ENCODE measurements around the gene MLLT3. TPM values are rescaled to one million over a fixed set of nuclear protein-coding genes. Genes with fewer than 3 reads are reported as not detected.

MLLT3 gene
- total RNA-seq, 4 donors from 2014 or later = 10.2 to 15.3 (median 14.5) TPM

- H3K27me3 ChIP-seq = no peaks in the 10 kb centered on the region
- WGBS, 2 donors = 100% methylated on average over 1 of the region's 1 CpG
- DNase-seq (ENCODE audit: low spot score in 2 of 2) = no peak
- no peaks in the 10 kb centered on the region for H3K9me3 ChIP-seq
- H3K36me3 ChIP-seq = no peaks in the 10 kb centered on the region
- H3K27ac ChIP-seq = no peak overlapping the region
- TF ChIP-seq CTCF (IDR thresholded peaks at IDR 0.05) (no peak), POLR2A (IDR thresholded peaks at IDR 0.05) (no peak), EP300 (IDR thresholded peaks at IDR 0.05) (no peak)
- H3K4me3 ChIP-seq = no peak overlapping the region
- H3K4me1 ChIP-seq = peaks cover 0 to 49% (median 6%) of the 10 kb centered on the region in 4 donors
Observed at GRCh38 chr9:20557285-20557684, 65.0 kb downstream of the MLLT3 start.

- Histone ChIP-seq H3K36me3 (no peaks in the 10 kb centered on the region), H3K4me3 (no peak overlapping the region), H3K4me1 (peaks cover 0 to 30% (median 4%) of the 10 kb centered on the region in 4 donors), H3K27me3 (no peaks in the 10 kb centered on the region), H3K9me3 (no peaks in the 10 kb centered on the region), H3K27ac (no peak overlapping the region)
- 26 to 41% methylated on average over 1 of the region's 1 CpG for WGBS, 2 donors
- DNase-seq (ENCODE audit: low spot score in 2 of 2) = no peak
- TF ChIP-seq EP300 (IDR thresholded peaks at IDR 0.05) (no peak), POLR2A (IDR thresholded peaks at IDR 0.05) (no peak), CTCF (IDR thresholded peaks at IDR 0.05) (no peak)
Observed at GRCh38 chr9:20553558-20554149, 68.6 kb downstream of the MLLT3 start.

- Histone ChIP-seq H3K9me3 (no peaks in the 10 kb centered on the region), H3K27ac (no peak overlapping the region), H3K36me3 (no peaks in the 10 kb centered on the region), H3K4me1 (peaks cover 0 to 24% (median 4%) of the 10 kb centered on the region in 4 donors), H3K27me3 (no peaks in the 10 kb centered on the region), H3K4me3 (no peak overlapping the region)
- 74 to 75% methylated on average over 3 of the region's 3 CpGs for WGBS, 2 donors
- TF ChIP-seq CTCF (IDR thresholded peaks at IDR 0.05) (peak in 2 of 5 experiments; percentile 14 to 18), EP300 (IDR thresholded peaks at IDR 0.05) (no peak)
- DNase-seq (ENCODE audit: low spot score in 2 of 2) = no peak
Observed at GRCh38 chr9:20552874-20553557, 69.3 kb downstream of the MLLT3 start.

GRCh38 chr9:20551835-20552234 lies 70.5 kb downstream of the MLLT3 start:
- TF ChIP-seq EP300 (IDR thresholded peaks at IDR 0.05) (no peak), POLR2A (IDR thresholded peaks at IDR 0.05) (no peak), CTCF (IDR thresholded peaks at IDR 0.05) (no peak)
- Histone ChIP-seq H3K27me3 (no peaks in the 10 kb centered on the region), H3K9me3 (no peaks in the 10 kb centered on the region), H3K27ac (no peak overlapping the region), H3K4me3 (no peak overlapping the region), H3K4me1 (peaks cover 0 to 20% (median 4%) of the 10 kb centered on the region in 4 donors), H3K36me3 (no peaks in the 10 kb centered on the region)
- DNase-seq (ENCODE audit: low spot score in 2 of 2) = no peak
- WGBS, 2 donors = 58 to 60% methylated on average over 5 of the region's 5 CpGs

GRCh38 chr9:20551236-20551635 lies 71.1 kb downstream of the MLLT3 start:
- H3K4me3 ChIP-seq = no peak overlapping the region
- no peaks in the 10 kb centered on the region for H3K27me3 ChIP-seq
- no peaks in the 10 kb centered on the region for H3K36me3 ChIP-seq
- peaks cover 0 to 20% (median 4%) of the 10 kb centered on the region in 4 donors for H3K4me1 ChIP-seq
- no peak overlapping the region for H3K27ac ChIP-seq
- TF ChIP-seq POLR2A (IDR thresholded peaks at IDR 0.05) (no peak), EP300 (IDR thresholded peaks at IDR 0.05) (no peak), CTCF (IDR thresholded peaks at IDR 0.05) (no peak)
- DNase-seq (ENCODE audit: low spot score in 2 of 2) = no peak
- no peaks in the 10 kb centered on the region for H3K9me3 ChIP-seq
